HepG2 (cell line): Measurements from ENCODE around the gene FAM81B. TPM values are rescaled to one million over a fixed set of nuclear protein-coding genes. Genes with fewer than 3 reads are reported as not detected.

ENCODE experiments used
- ATAC-seq: fragments of 200-7000 bp; cut with Tn5 transposase; 3 replicates; pipeline ENCODE4 v1.9.1; 2020; ENCODE audit warnings: mild to moderate bottlenecking, moderate library complexity
- BruUV-seq: library from RNA; stranded (reverse); fragments of 400-500 nt; replicated peaks from 2 replicates; lab custom pipeline; 2021; lab: Mats Ljungman, UMichigan
- CTCF ChIA-PET: fragments of 300-600 bp; formaldehyde crosslinking; extraction: SDS; loops from one replicate; lab custom pipeline; 2021; ENCODE audit warnings: low total read pairs, inconsistent platforms, low intra/inter-chr PET ratio; lab: Yijun Ruan, JAX
- POLR2A ChIA-PET: fragments of 350-600 bp; sonication (Branson Sonifier 250); formaldehyde crosslinking; loops from one replicate; lab custom pipeline; 2020; ENCODE audit warnings: antibody characterized with exemption, inconsistent platforms; lab: Yijun Ruan, JAX
- DNase-seq: peaks from one replicate; pipeline ENCODE4 v3.0.0-alpha.2; 2015; ENCODE audit warnings: low spot score
- FAIRE-seq: peaks from 3 replicates; lab custom pipeline; 2011; peaks lifted over from hg19 to GRCh38; lab: Jason Lieb, UNC
- H2AFZ ChIP-seq: one replicate; pipeline ENCODE4 v1.6.1; 2011; ENCODE audit warnings: low read length, inconsistent platforms
- H3K27ac ChIP-seq: fragments of 300-600 bp; 3 replicates; pipeline ENCODE4 v1.8.0; 2011; ENCODE audit warnings: mixed run types, mild to moderate bottlenecking, mixed read lengths, low read length, inconsistent platforms; ENCODE audit not compliant: insufficient read depth; ENCODE audit errors: extremely low read length
- H3K27me3 ChIP-seq, 2 experiments: fragments of 200-600 bp in 1 of 2; 2 replicates in 1 of 2; 3 replicates in 1 of 2; pipeline versions ENCODE4 v1.6.0 to v1.8.0; 2011; ENCODE audit warnings: low read length in 2 of 2, mild to moderate bottlenecking in 2 of 2, moderate library complexity in 2 of 2, inconsistent platforms in 1 of 2; ENCODE audit not compliant: insufficient read depth in 2 of 2, control insufficient read depth in 1 of 2
- H3K36me3 ChIP-seq, 2 experiments: fragments of 200-600 bp in 1 of 2; replicated peaks in 1 of 2; 2 replicates in 1 of 2; 3 replicates in 1 of 2; pipeline versions ENCODE4 v1.5.1 to v1.8.0; 2011; ENCODE audit warnings: low read length in 2 of 2, inconsistent platforms in 1 of 2; ENCODE audit not compliant: insufficient read depth in 2 of 2, control insufficient read depth in 1 of 2
- H3K4me1 ChIP-seq: 2 replicates; pipeline ENCODE4 v1.5.1; 2012; ENCODE audit warnings: low read length, inconsistent platforms; ENCODE audit not compliant: insufficient read depth
- H3K4me2 ChIP-seq: 2 replicates; pipeline ENCODE4 v1.6.0; 2011; ENCODE audit warnings: low read depth, low read length, inconsistent platforms
- H3K4me3 ChIP-seq, 3 experiments: fragments of 200-600 bp in 1 of 3; sonication (generic), shearing (Covaris generic) in 1 of 3; replicated peaks in 1 of 3; 2 replicates each; pipeline ENCODE4 v1.5.1; 2011 to 2016; ENCODE audit warnings: low read length in 3 of 3, inconsistent platforms in 2 of 3, low read depth in 2 of 3, mild to moderate bottlenecking in 2 of 3, control low read depth in 1 of 3, mixed read lengths in 1 of 3; ENCODE audit not compliant: insufficient read depth in 1 of 3
- H3K79me2 ChIP-seq: one replicate; pipeline ENCODE4 v1.6.1; 2011; ENCODE audit warnings: low read length, inconsistent platforms; ENCODE audit not compliant: insufficient read depth
- H3K9ac ChIP-seq: 2 replicates; pipeline ENCODE4 v1.6.0; 2011; ENCODE audit warnings: mild to moderate bottlenecking, low read depth, low read length, inconsistent platforms; ENCODE audit not compliant: insufficient read depth
- H3K9me3 ChIP-seq: 2 replicates; pipeline ENCODE4 v1.5.1; 2012; ENCODE audit warnings: mild to moderate bottlenecking, low read length
- H4K20me1 ChIP-seq: 2 replicates; pipeline ENCODE4 v1.6.0; 2011; ENCODE audit warnings: inconsistent platforms, mild to moderate bottlenecking, low read length, moderate library complexity; ENCODE audit not compliant: insufficient read depth
- ATF6 ChIP-seq: sonication (generic); formaldehyde crosslinking; conservative IDR thresholded peaks from 2 replicates; pipeline ENCODE4 v1.4.0; 2020; ENCODE audit warnings: missing genetic modification reagents
- CC2D1A ChIP-seq: sonication (generic); formaldehyde crosslinking; IDR thresholded peaks from 2 replicates; pipeline ENCODE4 v1.8.1; 2023; ENCODE audit warnings: mild to moderate bottlenecking, missing genetic modification reagents
- DNMT1 ChIP-seq: sonication (generic); formaldehyde crosslinking; IDR thresholded peaks from 2 replicates; pipeline ENCODE4 v1.5.1; 2020; ENCODE audit warnings: mild to moderate bottlenecking, missing genetic modification reagents
- FOXK2 ChIP-seq: fragments of 450-650 bp; IDR thresholded peaks from 2 replicates; pipeline ENCODE4 v1.6.1; 2016
- GLI4 ChIP-seq: sonication (generic); formaldehyde crosslinking; IDR thresholded peaks from 2 replicates; pipeline ENCODE4 v1.5.1; 2020; ENCODE audit warnings: missing genetic modification reagents, mild to moderate bottlenecking, moderate library complexity, borderline replicate concordance
- HDAC6 ChIP-seq: fragments of 200-600 bp; sonication (generic); IDR thresholded peaks from 2 replicates; pipeline ENCODE4 v1.7.0; 2017; ENCODE audit warnings: mild to moderate bottlenecking, antibody characterized with exemption, low read length, low read depth
- LRRFIP1 ChIP-seq: sonication (generic); formaldehyde crosslinking; conservative IDR thresholded peaks from 2 replicates; pipeline ENCODE4 v1.4.0; 2020; ENCODE audit warnings: missing genetic modification reagents
- MED8 ChIP-seq: sonication (generic); formaldehyde crosslinking; IDR thresholded peaks from 2 replicates; pipeline ENCODE4 v1.8.1; 2023; ENCODE audit warnings: mild to moderate bottlenecking, missing genetic modification reagents; ENCODE audit not compliant: insufficient replicate concordance
- MTA3 ChIP-seq: sonication (generic); formaldehyde crosslinking; IDR thresholded peaks from 2 replicates; pipeline ENCODE4 v1.4.0; 2020; ENCODE audit warnings: missing genetic modification reagents
- SPEN ChIP-seq: sonication (generic); formaldehyde crosslinking; IDR thresholded peaks from 2 replicates; pipeline ENCODE4 v1.5.1; 2020; ENCODE audit warnings: low read depth, mild to moderate bottlenecking, missing genetic modification reagents
- SSRP1 ChIP-seq: IDR thresholded peaks from 2 replicates; pipeline ENCODE4 v1.6.1; 2016; ENCODE audit warnings: control low read depth
- TAF15 ChIP-seq: fragments of 200-400 bp; formaldehyde crosslinking; IDR thresholded peaks from one replicate; pipeline ENCODE4 v1.6.1; 2018; ENCODE audit warnings: mild to moderate bottlenecking, low read depth, low read length; ENCODE audit not compliant: poor library complexity, severe bottlenecking
- XBP1 ChIP-seq: sonication (generic); formaldehyde crosslinking; IDR thresholded peaks from 2 replicates; pipeline ENCODE4 v1.5.0; 2020; ENCODE audit warnings: missing genetic modification reagents
- ZBTB44 ChIP-seq: sonication (generic); formaldehyde crosslinking; IDR thresholded peaks from 2 replicates; pipeline ENCODE4 v1.4.0; 2020; ENCODE audit warnings: missing genetic modification reagents
- ZEB1 ChIP-seq: IDR thresholded peaks from 2 replicates; pipeline ENCODE4 v1.6.1; 2012; ENCODE audit warnings: mild to moderate bottlenecking, low read depth, inconsistent platforms; ENCODE audit not compliant: insufficient replicate concordance
- ZNF317 ChIP-seq: sonication (generic); formaldehyde crosslinking; IDR thresholded peaks from 2 replicates; pipeline ENCODE4 v1.5.0; 2020; ENCODE audit warnings: mild to moderate bottlenecking, missing genetic modification reagents
- ZNF451 ChIP-seq: sonication (generic); formaldehyde crosslinking; IDR thresholded peaks from 2 replicates; pipeline ENCODE4 v1.5.0; 2020; ENCODE audit warnings: mild to moderate bottlenecking, missing genetic modification reagents
- ZNF724P ChIP-seq: sonication (generic); formaldehyde crosslinking; IDR thresholded peaks from 2 replicates; pipeline ENCODE4 v1.8.0; 2022; ENCODE audit warnings: missing genetic modification reagents, borderline replicate concordance
- ZSCAN21 ChIP-seq: sonication (generic); formaldehyde crosslinking; IDR thresholded peaks from 2 replicates; pipeline ENCODE4 v1.8.0; 2022; ENCODE audit warnings: mild to moderate bottlenecking, missing genetic modification reagents, moderate library complexity, borderline replicate concordance
- ZSCAN9 ChIP-seq: IDR thresholded peaks from 2 replicates; pipeline ENCODE4 v1.6.1; 2016; ENCODE audit warnings: borderline replicate concordance
- WGBS: methylation state at CpG from one replicate; pipeline ENCODE4 v1.1.6; 2017; ENCODE audit warnings: low lambda C conversion rate; 5-methylcytosine and 5-hydroxymethylcytosine counted together
- in situ Hi-C: cut with HindIII; loops from 2 replicates; pipeline ENCODE4 v1.10.0; 2017; ENCODE audit warnings: low pct_unique_long_range_greater_than_20kb; ENCODE audit not compliant: extremely low pct_ligation_motif_present
- intact Hi-C: fragments of 100-400 bp; cut with micrococcal nuclease; formaldehyde crosslinking; loops from one replicate; pipeline ENCODE4 v1.10.0; 2022; ENCODE audit not compliant: unreplicated experiment
- polyA plus RNA-seq, 8 experiments: library from polyadenylated mRNA; depleted of rRNA in 3 of 8; stranded (reverse) in 7 of 8; unstranded in 1 of 8; fragments of >200 nt; fragmentation: Illumina TruSeq in 4 of 8; extraction: Trizol in 4 of 8; gene quantifications; 2 replicates each; pipeline versions ENCODE4 v1.2.1 to v1.2.3, GENCODE V29; 2011 to 2016; ENCODE audit warnings: low read depth in 4 of 8, missing spikeins in 1 of 8, mixed read lengths in 1 of 8; ENCODE audit not compliant: insufficient read depth in 1 of 8
- total RNA-seq, 5 experiments: library from RNA; depleted of rRNA; stranded (reverse); fragments of >200 nt; fragmentation: Illumina TruSeq; extraction: Trizol; gene quantifications; 2 replicates each; pipeline ENCODE4 v1.2.3, GENCODE V29; 2016; ENCODE audit warnings: low read depth in 1 of 5

FAM81B gene
- total and polyA plus RNA-seq, 2 of the 13 experiments (the other 11 are each of a cell fraction or from before 2014, with no cell fraction given): not detected

GRCh38 chr5:95422838-95423237, 31.7 kb downstream of the FAM81B start:
- no peaks in the 10 kb centered on the region for H3K79me2 ChIP-seq
- no peak overlapping the region for H3K4me3 ChIP-seq
- H3K27ac ChIP-seq: no peak overlapping the region
- no peak overlapping the region for H3K9ac ChIP-seq
- WGBS: 2% methylated on average over 3 of the region's 3 CpGs
- in situ Hi-C loops: no loop called here
- H3K27me3 ChIP-seq: peaks cover 0 to 1% of the 10 kb centered on the region in 2 experiments; a peak in 1 of 5 replicates
- no peaks in the 10 kb centered on the region for H3K9me3 ChIP-seq
- DNase-seq: no peak
- ATAC-seq: no peak
- H3K4me1 ChIP-seq: no peaks in the 10 kb centered on the region
- CTCF ChIA-PET: no interaction called here
- H3K36me3 ChIP-seq: no peaks in the 10 kb centered on the region
- H3K4me2 ChIP-seq: no peak overlapping the region
- TF ChIP-seq SPEN (no peak), FOXK2 (no peak), ZBTB44 (no peak), ZNF451 (CRISPR knock-in tag) (no peak), DNMT1 (CRISPR knock-in tag) (no peak), HDAC6 (no peak), ZEB1 (no peak), ZNF317 (CRISPR knock-in tag) (no peak), ZSCAN21 (no peak), MTA3 (CRISPR knock-in tag) (no peak), CC2D1A (CRISPR knock-in tag) (no peak), LRRFIP1 (CRISPR knock-in tag) (no peak), SSRP1 (CRISPR knock-in tag) (no peak), XBP1 (CRISPR knock-in tag) (no peak), TAF15 (no peak), ZSCAN9 (no peak), ZNF724P (no peak), MED8 (CRISPR knock-in tag) (no peak), GLI4 (no peak), ATF6 (CRISPR knock-in tag) (no peak)
- intact Hi-C loops: no loop called here
- H2AFZ ChIP-seq: no peak overlapping the region
- BruUV-seq: no TSS peak
- POLR2A ChIA-PET: no interaction called here
- H4K20me1 ChIP-seq: no peaks in the 10 kb centered on the region
- no peak for FAIRE-seq
